ENCODE data around the gene WDR88.

Gene WDR88, protein sequence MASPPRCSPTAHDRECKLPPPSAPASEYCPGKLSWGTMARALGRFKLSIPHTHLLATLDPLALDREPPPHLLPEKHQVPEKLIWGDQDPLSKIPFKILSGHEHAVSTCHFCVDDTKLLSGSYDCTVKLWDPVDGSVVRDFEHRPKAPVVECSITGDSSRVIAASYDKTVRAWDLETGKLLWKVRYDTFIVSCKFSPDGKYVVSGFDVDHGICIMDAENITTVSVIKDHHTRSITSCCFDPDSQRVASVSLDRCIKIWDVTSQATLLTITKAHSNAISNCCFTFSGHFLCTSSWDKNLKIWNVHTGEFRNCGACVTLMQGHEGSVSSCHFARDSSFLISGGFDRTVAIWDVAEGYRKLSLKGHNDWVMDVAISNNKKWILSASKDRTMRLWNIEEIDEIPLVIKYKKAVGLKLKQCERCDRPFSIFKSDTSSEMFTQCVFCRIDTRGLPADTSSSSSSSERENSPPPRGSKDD

GRCh38 chr19:33132021-33132420, at the start of gene WDR88:
WDR88 (plus strand) TSS chr19:33132114; CDS start chr19:33132170, 56 bp downstream.
- Histone ChIP-seq H3K4me1 (ENCODE audit: insufficient read depth, low read length) (no peaks in the 10 kb centered on the region), H3K27ac (ENCODE audit: low read length) (no peak within 1 kb of the TSS), H3K4me3 (ENCODE audit: low read length) (no peak within 1 kb of the TSS), H3K9me3 (ENCODE audit: insufficient read depth, low read depth, low read length) (no peaks in the 10 kb centered on the region), H3K36me3 (ENCODE audit: insufficient read depth, low read depth, low read length) (peaks cover 17% of the 10 kb centered on the region), H3K27me3 (ENCODE audit: insufficient read depth, low read length) (no peaks in the 10 kb centered on the region), H3K9ac (ENCODE audit: low read depth, low read length) (no peak within 1 kb of the TSS)

DNA sequence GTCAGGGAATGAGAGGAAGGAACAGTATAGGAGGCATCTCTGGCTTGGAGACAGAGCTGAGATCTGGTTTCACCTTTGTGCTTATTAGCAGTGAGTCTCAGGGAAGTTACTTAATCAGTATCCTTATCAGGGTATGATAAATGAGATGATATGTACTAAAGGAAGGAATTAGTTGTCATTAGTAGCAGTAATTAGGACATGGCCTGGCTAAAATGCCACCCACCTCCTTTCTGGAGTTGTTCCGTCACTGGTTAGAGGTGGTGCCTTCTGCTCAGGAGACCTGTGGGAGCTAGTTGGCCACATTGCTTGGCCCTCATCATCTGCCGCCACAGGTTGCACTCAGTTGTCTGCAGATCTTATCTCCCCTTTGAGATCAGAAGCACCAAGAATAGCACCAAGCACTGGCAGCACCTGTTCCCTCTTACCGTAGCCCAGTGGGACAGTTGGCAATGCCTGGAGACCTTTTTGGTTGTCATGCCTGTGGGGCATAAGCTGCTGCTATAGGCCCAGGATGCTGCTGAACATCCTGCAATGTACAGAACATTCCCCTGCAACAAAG, 46.3 kb upstream of the WDR88 start:
- 0 out of 2 replicates have a peak, but pooled peaks cover 3% of the 10 kb centered on the region for H3K4me1 ChIP-seq (ENCODE audit: insufficient read depth, low read length)
- peaks cover 22% of the 10 kb centered on the region for H3K36me3 ChIP-seq (ENCODE audit: insufficient read depth, low read depth, low read length)
- no peak overlapping the region for H3K9ac ChIP-seq (ENCODE audit: low read depth, low read length)
- H3K27me3 ChIP-seq (ENCODE audit: insufficient read depth, low read length) = no peaks in the 10 kb centered on the region
- H3K4me3 ChIP-seq (ENCODE audit: low read length) = no peak overlapping the region
- no peaks in the 10 kb centered on the region for H3K9me3 ChIP-seq (ENCODE audit: insufficient read depth, low read depth, low read length)
- H3K27ac ChIP-seq (ENCODE audit: low read length) = no peak overlapping the region

DNA sequence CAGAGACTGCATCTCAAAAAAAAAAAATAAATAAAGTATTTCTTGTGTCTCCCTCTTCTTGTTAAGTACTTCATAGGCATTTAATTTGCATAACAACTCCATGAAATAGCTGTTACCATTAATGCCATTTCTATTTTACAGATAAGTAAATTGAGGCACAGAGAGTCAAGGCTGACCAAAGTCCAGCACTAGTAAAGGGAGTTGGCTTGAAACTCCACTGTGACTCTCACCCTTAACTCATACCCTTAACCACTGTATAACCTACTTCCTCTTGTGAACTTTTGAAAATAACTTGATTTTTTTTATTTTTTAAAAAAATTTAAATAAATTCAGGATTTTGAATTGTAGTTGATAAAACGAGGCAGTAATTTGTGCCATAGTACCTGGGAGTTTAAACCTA, 45.0 kb upstream of the WDR88 start:
- Histone ChIP-seq H3K36me3 (ENCODE audit: insufficient read depth, low read depth, low read length) (peaks cover 32% of the 10 kb centered on the region), H3K27me3 (ENCODE audit: insufficient read depth, low read length) (no peaks in the 10 kb centered on the region), H3K9me3 (ENCODE audit: insufficient read depth, low read depth, low read length) (no peaks in the 10 kb centered on the region), H3K4me3 (ENCODE audit: low read length) (no peak overlapping the region), H3K9ac (ENCODE audit: low read depth, low read length) (no peak overlapping the region), H3K4me1 (ENCODE audit: insufficient read depth, low read length) (0 out of 2 replicates have a peak, but pooled peaks cover 3% of the 10 kb centered on the region), H3K27ac (ENCODE audit: low read length) (no peak overlapping the region)

DNA sequence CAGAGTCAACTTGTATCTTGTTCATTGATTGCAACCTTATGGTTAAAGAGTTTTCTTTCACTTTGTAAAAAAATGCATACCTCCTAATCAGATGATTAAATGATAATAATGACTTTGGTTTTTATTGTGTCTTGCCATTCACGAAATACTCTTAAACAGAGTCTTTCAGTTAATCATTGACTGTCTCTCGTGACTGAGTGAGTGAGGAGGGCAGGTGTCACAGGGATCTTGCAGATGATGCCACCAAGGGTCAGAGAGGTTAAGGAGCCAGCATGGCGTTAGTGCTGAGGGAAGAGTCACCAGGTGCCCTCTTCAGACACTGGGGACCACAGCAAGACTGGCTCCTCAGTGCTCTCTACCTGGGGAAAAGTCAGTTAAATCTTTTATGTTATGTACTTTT, 42.9 kb upstream of the WDR88 start:
- Histone ChIP-seq H3K9me3 (ENCODE audit: insufficient read depth, low read depth, low read length) (no peaks in the 10 kb centered on the region), H3K36me3 (ENCODE audit: insufficient read depth, low read depth, low read length) (peaks cover 48% of the 10 kb centered on the region), H3K4me3 (ENCODE audit: low read length) (no peak overlapping the region)

DNA sequence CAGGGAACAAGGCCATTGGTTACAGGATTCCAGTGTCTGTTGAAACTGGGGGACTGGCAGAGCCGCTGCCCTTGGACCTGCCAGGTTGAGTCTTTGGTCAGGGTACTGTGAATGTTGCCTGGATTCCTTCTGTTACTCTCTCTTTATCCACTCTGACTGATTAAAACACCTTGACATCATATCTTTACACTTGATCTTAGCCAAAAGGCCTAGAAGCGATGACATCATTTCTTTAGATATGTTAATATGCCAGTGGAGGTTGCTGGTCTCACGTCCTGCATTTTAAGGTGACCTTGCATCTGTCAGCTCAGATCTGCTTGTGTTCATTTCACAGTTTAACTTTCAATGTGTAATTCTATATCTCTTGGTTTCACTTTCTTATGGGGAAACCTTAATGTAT, 41.7 kb upstream of the WDR88 start:
- H3K9me3 ChIP-seq (ENCODE audit: insufficient read depth, low read depth, low read length) = no peaks in the 10 kb centered on the region
- H3K9ac ChIP-seq (ENCODE audit: low read depth, low read length) = no peak overlapping the region
- no peak overlapping the region for H3K4me3 ChIP-seq (ENCODE audit: low read length)
- H3K27me3 ChIP-seq (ENCODE audit: insufficient read depth, low read length) = no peaks in the 10 kb centered on the region
- H3K4me1 ChIP-seq (ENCODE audit: insufficient read depth, low read length) = 0 out of 2 replicates have a peak, but pooled peaks cover 3% of the 10 kb centered on the region
- peaks cover 58% of the 10 kb centered on the region for H3K36me3 ChIP-seq (ENCODE audit: insufficient read depth, low read depth, low read length)
- H3K27ac ChIP-seq (ENCODE audit: low read length) = no peak overlapping the region

More for the DNA sequence above, 42.9 kb upstream of the WDR88 start:
- no peaks in the 10 kb centered on the region for H3K27me3 ChIP-seq (ENCODE audit: insufficient read depth, low read length)
- H3K9ac ChIP-seq (ENCODE audit: low read depth, low read length) = no peak overlapping the region
- no peak overlapping the region for H3K27ac ChIP-seq (ENCODE audit: low read length)
- 0 out of 2 replicates have a peak, but pooled peaks cover 3% of the 10 kb centered on the region for H3K4me1 ChIP-seq (ENCODE audit: insufficient read depth, low read length)

- H3K27ac ChIP-seq (ENCODE audit: low read length) = no peak overlapping the region
- H3K9ac ChIP-seq (ENCODE audit: low read depth, low read length) = no peak overlapping the region
These were observed 38.3 kb upstream of the WDR88 start for GRCh38 chr19:33093420-33094210.

GRCh38 chr19:33094436-33095067, 37.4 kb upstream of the WDR88 start:
- H3K9ac ChIP-seq (ENCODE audit: low read depth, low read length) = no peak overlapping the region
- no peaks in the 10 kb centered on the region for H3K9me3 ChIP-seq (ENCODE audit: insufficient read depth, low read depth, low read length)
- H3K4me3 ChIP-seq (ENCODE audit: low read length) = no peak overlapping the region
- H3K4me1 ChIP-seq (ENCODE audit: insufficient read depth, low read length) = 0 out of 2 replicates have a peak, but pooled peaks cover 3% of the 10 kb centered on the region
- no peak overlapping the region for H3K27ac ChIP-seq (ENCODE audit: low read length)
- H3K36me3 ChIP-seq (ENCODE audit: insufficient read depth, low read depth, low read length) = peaks cover 72% of the 10 kb centered on the region
- H3K27me3 ChIP-seq (ENCODE audit: insufficient read depth, low read length) = no peaks in the 10 kb centered on the region

More at GRCh38 chr19:33093420-33094210, 38.3 kb upstream of the WDR88 start:
- no peaks in the 10 kb centered on the region for H3K27me3 ChIP-seq (ENCODE audit: insufficient read depth, low read length)
- H3K36me3 ChIP-seq (ENCODE audit: insufficient read depth, low read depth, low read length) = peaks cover 79% of the 10 kb centered on the region
- 0 out of 2 replicates have a peak, but pooled peaks cover 3% of the 10 kb centered on the region for H3K4me1 ChIP-seq (ENCODE audit: insufficient read depth, low read length)
- H3K9me3 ChIP-seq (ENCODE audit: insufficient read depth, low read depth, low read length) = no peaks in the 10 kb centered on the region
- H3K4me3 ChIP-seq (ENCODE audit: low read length) = no peak overlapping the region

DNA sequence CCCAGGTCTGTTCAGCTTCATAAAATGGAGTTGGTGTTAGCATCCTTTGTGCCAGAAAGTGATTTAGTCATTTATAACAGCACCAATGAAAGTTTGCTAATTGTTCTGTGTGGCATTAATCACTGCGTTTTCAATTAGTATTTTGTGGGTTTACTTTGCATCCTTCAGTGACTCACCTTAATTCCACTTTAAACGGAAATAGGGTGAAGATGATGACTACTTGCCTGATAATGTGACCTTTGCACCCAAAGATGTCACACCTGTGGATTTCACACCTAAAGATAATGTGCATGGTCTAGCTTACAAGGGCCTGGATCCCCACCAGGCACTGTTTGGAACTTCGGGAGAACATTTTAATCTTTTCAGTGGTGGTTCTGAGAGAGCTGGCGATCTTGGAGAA, 35.9 kb upstream of the WDR88 start:
- H3K4me1 ChIP-seq (ENCODE audit: insufficient read depth, low read length) = no peaks in the 10 kb centered on the region
- H3K27ac ChIP-seq (ENCODE audit: low read length) = no peak overlapping the region
- no peaks in the 10 kb centered on the region for H3K27me3 ChIP-seq (ENCODE audit: insufficient read depth, low read length)
- peaks cover 65% of the 10 kb centered on the region for H3K36me3 ChIP-seq (ENCODE audit: insufficient read depth, low read depth, low read length)
- no peak overlapping the region for H3K9ac ChIP-seq (ENCODE audit: low read depth, low read length)
- no peaks in the 10 kb centered on the region for H3K9me3 ChIP-seq (ENCODE audit: insufficient read depth, low read depth, low read length)
- H3K4me3 ChIP-seq (ENCODE audit: low read length) = no peak overlapping the region

GRCh38 chr19:33098055-33098534, 33.8 kb upstream of the WDR88 start:
- Histone ChIP-seq H3K4me3 (ENCODE audit: low read length) (no peak overlapping the region), H3K4me1 (ENCODE audit: insufficient read depth, low read length) (no peaks in the 10 kb centered on the region), H3K36me3 (ENCODE audit: insufficient read depth, low read depth, low read length) (peaks cover 63% of the 10 kb centered on the region), H3K9me3 (ENCODE audit: insufficient read depth, low read depth, low read length) (no peaks in the 10 kb centered on the region), H3K27me3 (ENCODE audit: insufficient read depth, low read length) (no peaks in the 10 kb centered on the region), H3K27ac (ENCODE audit: low read length) (no peak overlapping the region), H3K9ac (ENCODE audit: low read depth, low read length) (no peak overlapping the region)

GRCh38 chr19:33100894-33101644, 30.8 kb upstream of the WDR88 start:
- Histone ChIP-seq H3K36me3 (ENCODE audit: insufficient read depth, low read depth, low read length) (peaks cover 44% of the 10 kb centered on the region), H3K9ac (ENCODE audit: low read depth, low read length) (no peak overlapping the region), H3K27me3 (ENCODE audit: insufficient read depth, low read length) (no peaks in the 10 kb centered on the region), H3K9me3 (ENCODE audit: insufficient read depth, low read depth, low read length) (no peaks in the 10 kb centered on the region), H3K27ac (ENCODE audit: low read length) (no peak overlapping the region), H3K4me1 (ENCODE audit: insufficient read depth, low read length) (no peaks in the 10 kb centered on the region), H3K4me3 (ENCODE audit: low read length) (no peak overlapping the region)

Data from iPS-20b (cell line).